Esophagus squamous epithelium (tissue), 4 donors: Measurements from ENCODE around the gene PELI1.

Experiments
- POLR2A ChIP-seq, 4 donors: fragments of 450-650 bp; IDR thresholded peaks; one replicate each; pipeline ENCODE4 v1.6.1; 2017; ENCODE audit warnings: antibody characterized with exemption in 4 of 4, mild to moderate bottlenecking in 4 of 4, moderate library complexity in 3 of 4
- TF ChIP-seq, protein P1 (sequence below), 6 experiments: fragments of 450-650 bp in 4 of 6; fragments of 200-600 bp in 2 of 6; sonication (generic) in 2 of 6; IDR thresholded peaks; one replicate each; pipeline ENCODE4 v1.5.1; 2016 to 2019; ENCODE audit warnings: antibody characterized with exemption in 6 of 6, mild to moderate bottlenecking in 4 of 6, moderate library complexity in 4 of 6

DNA sequence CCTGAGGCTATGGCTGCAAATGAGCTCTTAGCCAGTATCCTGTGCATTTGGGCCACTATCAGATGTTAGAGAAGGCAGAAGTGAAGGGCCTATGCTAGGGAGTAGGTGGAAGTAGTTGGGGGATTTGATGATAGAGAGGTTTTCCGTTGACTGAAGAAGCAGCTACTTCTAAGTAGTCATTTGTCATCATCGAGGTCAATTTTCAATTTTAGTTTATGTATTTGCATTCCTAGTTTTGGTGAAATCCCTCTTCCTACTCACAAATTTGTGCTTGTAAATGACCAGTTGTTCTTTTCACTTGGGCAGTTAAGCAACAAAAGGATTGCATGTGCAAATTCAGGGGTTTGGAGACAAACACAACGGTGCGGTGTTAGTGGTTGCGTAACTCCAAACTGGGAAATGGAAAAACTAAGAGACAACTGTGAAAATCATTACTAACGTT is 48.5 kb upstream of the PELI1 start:
- TF ChIP-seq, protein P1, sequence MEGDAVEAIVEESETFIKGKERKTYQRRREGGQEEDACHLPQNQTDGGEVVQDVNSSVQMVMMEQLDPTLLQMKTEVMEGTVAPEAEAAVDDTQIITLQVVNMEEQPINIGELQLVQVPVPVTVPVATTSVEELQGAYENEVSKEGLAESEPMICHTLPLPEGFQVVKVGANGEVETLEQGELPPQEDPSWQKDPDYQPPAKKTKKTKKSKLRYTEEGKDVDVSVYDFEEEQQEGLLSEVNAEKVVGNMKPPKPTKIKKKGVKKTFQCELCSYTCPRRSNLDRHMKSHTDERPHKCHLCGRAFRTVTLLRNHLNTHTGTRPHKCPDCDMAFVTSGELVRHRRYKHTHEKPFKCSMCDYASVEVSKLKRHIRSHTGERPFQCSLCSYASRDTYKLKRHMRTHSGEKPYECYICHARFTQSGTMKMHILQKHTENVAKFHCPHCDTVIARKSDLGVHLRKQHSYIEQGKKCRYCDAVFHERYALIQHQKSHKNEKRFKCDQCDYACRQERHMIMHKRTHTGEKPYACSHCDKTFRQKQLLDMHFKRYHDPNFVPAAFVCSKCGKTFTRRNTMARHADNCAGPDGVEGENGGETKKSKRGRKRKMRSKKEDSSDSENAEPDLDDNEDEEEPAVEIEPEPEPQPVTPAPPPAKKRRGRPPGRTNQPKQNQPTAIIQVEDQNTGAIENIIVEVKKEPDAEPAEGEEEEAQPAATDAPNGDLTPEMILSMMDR (IDR thresholded peaks at IDR 0.05): no peak
- TF ChIP-seq POLR2A (IDR thresholded peaks at IDR 0.05): no peak
